OCI-LY1 (cell line): ENCODE measurements around the gene FAF1.

Experiments
- EZH2 ChIP-seq: fragments of 200-600 bp; sonication (generic), shearing (Covaris generic); IDR thresholded peaks from 2 replicates; pipeline ENCODE4 v1.8.0; 2017; ENCODE audit warnings: borderline replicate concordance, mixed run types, mild to moderate bottlenecking, antibody characterized with exemption, low read length, moderate library complexity, mixed read lengths
- TF ChIP-seq, protein P1 (sequence below): fragments of 200-600 bp; sonication (generic), shearing (Covaris generic); IDR thresholded peaks from 2 replicates; pipeline ENCODE4 v1.5.1; 2017; ENCODE audit warnings: mild to moderate bottlenecking, antibody characterized with exemption, low read length, moderate library complexity, mixed read lengths

DNA sequence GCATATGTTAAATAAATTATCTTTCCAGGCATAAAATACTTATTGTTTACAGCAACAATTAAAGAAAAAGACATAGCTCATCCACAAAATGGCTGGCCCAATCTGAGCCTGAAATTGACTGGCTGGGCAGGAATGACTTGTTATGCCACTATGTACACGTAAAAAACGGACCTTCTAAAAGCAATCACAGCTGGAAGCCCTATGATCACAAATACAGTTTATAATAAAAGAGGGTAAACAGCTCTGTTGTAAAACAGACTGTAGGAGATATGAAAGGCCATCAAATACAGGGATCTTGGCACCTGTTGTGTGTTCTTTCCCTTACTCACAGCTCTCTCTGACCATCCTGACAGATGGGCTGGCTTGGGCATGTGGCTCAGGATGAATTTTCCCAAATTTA, 466.4 kb downstream of the FAF1 start:
- TF ChIP-seq EZH2, result no peak
- TF ChIP-seq, protein P1, sequence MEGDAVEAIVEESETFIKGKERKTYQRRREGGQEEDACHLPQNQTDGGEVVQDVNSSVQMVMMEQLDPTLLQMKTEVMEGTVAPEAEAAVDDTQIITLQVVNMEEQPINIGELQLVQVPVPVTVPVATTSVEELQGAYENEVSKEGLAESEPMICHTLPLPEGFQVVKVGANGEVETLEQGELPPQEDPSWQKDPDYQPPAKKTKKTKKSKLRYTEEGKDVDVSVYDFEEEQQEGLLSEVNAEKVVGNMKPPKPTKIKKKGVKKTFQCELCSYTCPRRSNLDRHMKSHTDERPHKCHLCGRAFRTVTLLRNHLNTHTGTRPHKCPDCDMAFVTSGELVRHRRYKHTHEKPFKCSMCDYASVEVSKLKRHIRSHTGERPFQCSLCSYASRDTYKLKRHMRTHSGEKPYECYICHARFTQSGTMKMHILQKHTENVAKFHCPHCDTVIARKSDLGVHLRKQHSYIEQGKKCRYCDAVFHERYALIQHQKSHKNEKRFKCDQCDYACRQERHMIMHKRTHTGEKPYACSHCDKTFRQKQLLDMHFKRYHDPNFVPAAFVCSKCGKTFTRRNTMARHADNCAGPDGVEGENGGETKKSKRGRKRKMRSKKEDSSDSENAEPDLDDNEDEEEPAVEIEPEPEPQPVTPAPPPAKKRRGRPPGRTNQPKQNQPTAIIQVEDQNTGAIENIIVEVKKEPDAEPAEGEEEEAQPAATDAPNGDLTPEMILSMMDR, result no peak
